Ishikawa (cell line): ENCODE measurements around the gene RYR1.

ENCODE experiments used
- CEBPB ChIP-seq: IDR thresholded peaks from 2 replicates; pipeline ENCODE4 v1.6.1; 2012
- CREB1 ChIP-seq: IDR thresholded peaks from 2 replicates; pipeline ENCODE4 v1.6.1; 2012; ENCODE audit warnings: low read depth
- EGR1 ChIP-seq: IDR thresholded peaks from 2 replicates; pipeline ENCODE4 v1.6.1; 2012
- EP300 ChIP-seq: IDR thresholded peaks from 2 replicates; pipeline ENCODE4 v1.6.1; 2012; ENCODE audit warnings: borderline replicate concordance
- FOXM1 ChIP-seq: IDR thresholded peaks from 2 replicates; pipeline ENCODE4 v1.6.1; 2012; ENCODE audit warnings: low read depth, borderline replicate concordance
- MAX ChIP-seq: IDR thresholded peaks from 2 replicates; pipeline ENCODE4 v1.6.1; 2012
- NFIC ChIP-seq: IDR thresholded peaks from 2 replicates; pipeline ENCODE4 v1.6.1; 2012
- RAD21 ChIP-seq: IDR thresholded peaks from 2 replicates; pipeline ENCODE4 v1.6.1; 2012; ENCODE audit warnings: low read depth
- REST ChIP-seq: IDR thresholded peaks from 2 replicates; pipeline ENCODE4 v1.6.1; 2012; ENCODE audit warnings: low read depth, mild to moderate bottlenecking
- TAF1 ChIP-seq: IDR thresholded peaks from 2 replicates; pipeline ENCODE4 v1.6.1; 2012; ENCODE audit warnings: low read depth, mild to moderate bottlenecking
- TCF12 ChIP-seq: IDR thresholded peaks from 2 replicates; pipeline ENCODE4 v1.6.1; 2012; ENCODE audit warnings: low read depth
- TEAD4 ChIP-seq: IDR thresholded peaks from 2 replicates; pipeline ENCODE4 v1.6.1; 2012
- YY1 ChIP-seq: IDR thresholded peaks from 2 replicates; pipeline ENCODE4 v1.6.1; 2012; ENCODE audit warnings: low read depth
- ZBTB7A ChIP-seq: IDR thresholded peaks from 2 replicates; pipeline ENCODE4 v1.6.1; 2012; ENCODE audit warnings: low read depth
- TF ChIP-seq, protein P1 (sequence below): IDR thresholded peaks from 2 replicates; pipeline ENCODE4 v1.6.1; 2012

The RYR1 gene

DNA sequence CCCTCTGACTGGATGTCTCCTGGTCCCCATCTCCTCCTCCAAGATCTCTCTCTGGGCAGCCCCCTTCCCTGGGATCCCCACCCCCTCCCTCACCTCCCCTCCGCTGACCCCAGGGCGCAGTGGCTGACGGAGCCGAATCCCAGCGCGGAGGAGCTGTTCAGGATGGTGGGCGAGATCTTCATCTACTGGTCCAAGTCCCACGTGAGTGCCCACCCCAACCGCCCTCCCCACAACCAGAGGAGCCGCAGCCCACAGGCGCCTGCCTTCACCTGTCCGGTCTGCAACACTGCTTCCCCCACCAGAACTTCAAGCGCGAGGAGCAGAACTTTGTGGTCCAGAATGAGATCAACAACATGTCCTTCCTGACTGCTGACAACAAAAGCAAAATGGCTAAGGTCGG, 89.4 kb downstream of the RYR1 start:
- no peak for TF ChIP-seq ZBTB7A
- TF ChIP-seq EGR1 = no peak
- no peak for TF ChIP-seq MAX
- no peak for TF ChIP-seq EP300
- TF ChIP-seq FOXM1 = no peak
- TF ChIP-seq RAD21 = no peak
- no peak for TF ChIP-seq CREB1
- TF ChIP-seq TEAD4 = no peak
- TF ChIP-seq YY1 = no peak
- TF ChIP-seq CEBPB = no peak
- no peak for TF ChIP-seq TCF12
- no peak for TF ChIP-seq NFIC

GRCh38 chr19:38523319-38523718, 89.8 kb downstream of the RYR1 start:
- TF ChIP-seq ZBTB7A = no peak
- no peak for TF ChIP-seq CREB1
- TF ChIP-seq TCF12 = no peak
- no peak for TF ChIP-seq EGR1

GRCh38 chr19:38524369-38524768, 90.9 kb downstream of the RYR1 start:
- TF ChIP-seq TEAD4 (no peak), TAF1 (no peak), RAD21 (no peak), FOXM1 (no peak)

GRCh38 chr19:38524994-38525634, 91.6 kb downstream of the RYR1 start:
- TF ChIP-seq CREB1 = no peak
- no peak for TF ChIP-seq TEAD4
- TF ChIP-seq MAX = no peak
- TF ChIP-seq TAF1 = no peak
- TF ChIP-seq EP300 = no peak
- no peak for TF ChIP-seq ZBTB7A
- TF ChIP-seq, protein P1, sequence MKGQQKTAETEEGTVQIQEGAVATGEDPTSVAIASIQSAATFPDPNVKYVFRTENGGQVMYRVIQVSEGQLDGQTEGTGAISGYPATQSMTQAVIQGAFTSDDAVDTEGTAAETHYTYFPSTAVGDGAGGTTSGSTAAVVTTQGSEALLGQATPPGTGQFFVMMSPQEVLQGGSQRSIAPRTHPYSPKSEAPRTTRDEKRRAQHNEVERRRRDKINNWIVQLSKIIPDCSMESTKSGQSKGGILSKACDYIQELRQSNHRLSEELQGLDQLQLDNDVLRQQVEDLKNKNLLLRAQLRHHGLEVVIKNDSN = no peak

GRCh38 chr19:38526430-38526829, 92.9 kb downstream of the RYR1 start:
- TF ChIP-seq REST (no peak), RAD21 (no peak), TCF12 (no peak), ZBTB7A (no peak), YY1 (no peak), CEBPB (no peak), TEAD4 (no peak), TAF1 (no peak), EGR1 (no peak), MAX (no peak), EP300 (no peak), FOXM1 (no peak), NFIC (no peak), CREB1 (no peak)
- TF ChIP-seq, protein P1 = no peak

- TF ChIP-seq TCF12 (no peak), EGR1 (no peak), NFIC (no peak), FOXM1 (no peak), ZBTB7A (no peak), MAX (no peak), TEAD4 (no peak), RAD21 (no peak), YY1 (no peak), EP300 (no peak), REST (no peak), CREB1 (no peak), CEBPB (no peak)
- TF ChIP-seq, protein P1 = no peak
Observed at GRCh38 chr19:38527466-38528136, 94.1 kb downstream of the RYR1 start.
